CD4-positive, alpha-beta T cell treated with Interleukin-6 at 100 ng/mL for 8 hours (primary cell): ENCODE data around the gene ZNF341.

Source experiments
- DNase-seq: peaks from one replicate; pipeline ENCODE4 v3.0.0-alpha.2; 2020; ENCODE audit warnings: mixed read lengths, low spot score

ZNF341 gene

GRCh38 chr20:33796263-33796906 lies 64.6 kb downstream of the ZNF341 start:
- no peak for DNase-seq

DNA sequence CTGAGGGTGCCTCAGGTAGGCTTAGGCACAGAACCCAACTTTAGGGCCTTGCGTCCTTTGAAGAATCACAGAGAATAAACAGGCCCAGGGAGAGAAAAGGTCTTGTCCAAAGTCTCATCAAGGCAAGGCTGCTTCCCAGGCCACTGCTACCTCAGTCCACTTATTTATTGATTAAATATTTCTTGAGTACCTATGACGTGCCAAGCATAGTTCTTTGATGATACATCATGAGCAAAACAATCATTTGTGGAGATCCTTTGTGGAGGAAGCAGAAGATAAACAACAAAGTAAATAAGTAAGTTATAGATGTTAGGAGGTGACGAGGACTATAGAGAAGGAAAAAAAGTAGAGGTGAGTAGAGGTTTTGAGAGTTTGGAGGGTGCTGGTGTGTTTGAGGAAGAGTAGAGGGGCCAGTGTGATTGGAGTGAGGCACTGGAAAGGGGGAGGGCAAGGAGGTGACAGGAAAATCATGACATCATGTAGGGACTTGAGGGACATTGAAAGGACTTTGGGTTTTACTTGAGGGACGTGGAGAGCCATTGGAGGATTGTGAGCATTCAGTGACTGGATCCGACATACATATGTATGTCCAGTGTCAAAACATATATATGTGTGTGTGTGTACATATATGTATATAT lies 65.2 kb downstream of the ZNF341 start:
- DNase-seq: no peak

GRCh38 chr20:33798444-33798843 lies 66.6 kb downstream of the ZNF341 start:
- no peak for DNase-seq

- no peak for DNase-seq
Measured at GRCh38 chr20:33803921-33804337, 72.1 kb downstream of the ZNF341 start.

GRCh38 chr20:33808388-33808787 lies 76.6 kb downstream of the ZNF341 start:
- no peak for DNase-seq

DNA sequence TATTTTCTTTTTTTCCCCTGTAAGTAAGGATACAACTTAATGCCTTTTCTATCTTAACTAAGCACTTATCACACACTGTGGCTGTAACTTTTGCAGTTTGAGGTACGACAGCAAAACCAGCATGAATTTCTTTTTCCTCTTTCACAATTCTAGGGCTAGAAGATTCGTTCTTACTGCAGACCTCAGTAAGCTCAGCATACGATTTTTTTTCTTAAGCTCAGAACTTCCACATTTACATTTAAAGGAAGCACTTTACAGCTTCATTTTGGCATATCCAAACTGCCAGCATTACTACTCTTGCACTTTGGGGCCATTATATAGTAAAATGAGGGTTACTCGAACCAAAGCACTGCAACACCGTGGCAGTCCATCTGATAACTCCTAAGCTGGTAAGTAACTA lies 78.5 kb downstream of the ZNF341 start:
- no peak for DNase-seq

DNA sequence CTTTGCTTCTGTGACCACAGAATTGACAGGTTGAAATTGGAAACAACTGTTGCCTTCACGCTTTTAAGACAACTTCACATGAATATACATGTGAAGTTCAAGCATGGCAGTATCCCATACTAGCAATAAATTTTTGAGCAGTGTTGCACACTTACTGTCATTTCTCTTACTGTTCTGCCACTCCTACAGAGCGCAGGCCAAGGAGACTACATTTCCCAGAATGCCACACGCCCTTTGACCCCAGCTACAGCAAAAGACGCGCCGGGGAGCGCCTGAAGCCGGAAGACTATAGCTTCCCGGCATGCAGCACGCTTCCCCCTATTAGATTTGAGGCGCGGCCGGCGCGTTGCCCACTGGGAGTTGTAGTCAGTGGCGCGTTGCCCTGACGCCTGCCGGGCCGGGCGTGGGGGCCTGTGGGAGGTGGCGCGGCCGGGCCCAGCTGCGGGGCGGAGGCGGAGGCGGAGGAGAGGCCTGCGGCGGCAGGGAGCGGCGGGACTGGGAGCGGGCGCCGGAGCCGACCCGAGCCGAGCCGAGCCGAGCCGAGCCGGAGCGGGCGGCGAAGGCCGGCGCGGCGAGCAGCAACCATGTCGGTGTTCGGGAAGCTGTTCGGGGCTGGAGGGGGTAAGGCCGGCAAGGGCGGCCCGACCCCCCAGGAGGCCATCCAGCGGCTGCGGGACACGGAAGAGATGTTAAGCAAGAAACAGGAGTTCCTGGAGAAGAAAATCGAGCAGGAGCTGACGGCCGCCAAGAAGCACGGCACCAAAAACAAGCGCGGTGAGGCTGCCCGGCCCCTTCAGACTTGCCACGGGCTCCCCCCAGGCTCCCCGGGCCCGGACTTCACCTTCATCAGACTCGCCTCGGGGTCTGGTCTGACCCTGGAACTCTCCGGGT lies 79.3 kb downstream of the ZNF341 start, which contains the start of gene CHMP4B:
CHMP4B (plus strand) TSS at position 464 of the 891 bp plus-strand sequence; CDS start at position 585, 121 bp downstream.
- DNase-seq: peak; percentile 98

- no peak for DNase-seq
Measured at GRCh38 chr20:33811776-33812151, 80.0 kb downstream of the ZNF341 start.

DNA sequence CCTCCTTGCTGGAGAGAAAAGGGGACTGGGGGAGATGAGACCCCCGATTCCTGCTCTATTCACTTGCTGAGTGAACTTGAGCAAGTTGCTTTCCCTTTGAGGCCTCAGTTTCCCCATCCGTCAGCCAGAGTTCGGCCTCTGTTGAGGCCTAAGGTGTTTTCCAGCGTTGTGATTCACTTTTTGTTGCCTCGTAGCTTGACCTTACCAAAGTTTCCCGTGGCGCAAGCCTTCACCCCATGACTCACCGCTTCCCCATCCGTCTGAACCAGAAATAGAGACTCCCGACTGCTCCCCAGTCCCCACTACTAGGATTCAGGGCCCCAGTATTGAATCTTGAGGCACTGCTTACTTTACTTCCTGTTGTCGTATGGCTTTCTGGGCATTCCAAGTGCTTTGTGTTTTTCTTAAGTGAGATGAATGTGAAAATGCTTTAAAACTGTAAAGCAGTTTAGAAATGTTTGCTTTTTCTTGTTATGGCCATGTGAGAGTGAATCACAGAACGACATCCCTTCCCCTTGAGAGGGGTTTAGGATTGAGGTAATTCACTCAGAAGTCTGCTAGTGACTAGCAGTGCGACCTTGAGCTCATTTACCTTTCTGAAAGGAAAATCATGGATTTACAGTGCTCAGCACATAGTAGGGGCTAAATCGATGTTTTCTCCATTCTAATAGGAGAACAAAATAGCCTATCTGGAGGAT lies 80.5 kb downstream of the ZNF341 start:
- DNase-seq: no peak

- no peak for DNase-seq
Measured at GRCh38 chr20:33812908-33813462, 81.2 kb downstream of the ZNF341 start.

- DNase-seq: no peak
Measured at GRCh38 chr20:33814238-33814712, 82.5 kb downstream of the ZNF341 start.

- DNase-seq: no peak
Measured at GRCh38 chr20:33815671-33816070, 83.9 kb downstream of the ZNF341 start.

- no peak for DNase-seq
Measured at GRCh38 chr20:33816191-33816590, 84.4 kb downstream of the ZNF341 start.

DNA sequence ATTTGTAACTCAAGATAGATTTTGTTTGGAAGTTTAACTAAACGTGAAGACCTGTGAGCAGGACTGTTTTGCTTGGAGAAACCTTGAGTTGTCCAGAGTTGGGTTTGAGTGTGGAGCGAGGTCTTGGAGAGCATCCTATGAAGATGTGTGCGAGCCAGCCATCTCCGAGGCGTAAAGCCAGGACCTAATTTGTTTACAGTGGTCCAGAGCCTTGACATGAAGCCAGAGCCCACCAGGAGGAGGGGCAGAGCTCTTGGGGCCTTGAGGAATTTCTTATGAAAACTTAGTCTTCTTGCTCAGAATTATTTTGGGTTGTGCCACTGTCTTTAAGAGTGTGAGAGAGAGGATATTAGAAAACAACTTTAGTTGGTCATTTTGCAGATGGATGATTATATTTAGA lies 85.6 kb downstream of the ZNF341 start:
- DNase-seq: no peak

DNA sequence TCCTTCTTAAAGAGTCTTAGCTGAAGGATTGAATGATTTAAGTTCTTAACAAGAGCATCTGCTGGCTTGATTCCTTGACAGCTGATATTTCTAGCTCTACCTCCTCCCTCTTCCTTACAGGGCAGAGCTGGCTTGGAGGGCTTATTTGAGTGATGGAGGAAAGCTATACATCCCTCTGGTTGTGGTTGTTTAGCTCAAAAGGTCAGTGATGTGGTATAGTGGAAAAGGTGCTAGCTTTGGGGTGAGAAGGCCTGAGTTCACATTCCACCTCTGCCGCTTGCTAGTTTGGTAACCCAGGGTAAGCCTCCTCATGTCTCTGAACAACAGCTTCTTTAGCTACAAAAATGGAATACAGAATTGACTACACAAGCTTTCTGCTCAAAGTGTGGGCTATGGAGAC lies 87.7 kb downstream of the ZNF341 start:
- no peak for DNase-seq

DNA sequence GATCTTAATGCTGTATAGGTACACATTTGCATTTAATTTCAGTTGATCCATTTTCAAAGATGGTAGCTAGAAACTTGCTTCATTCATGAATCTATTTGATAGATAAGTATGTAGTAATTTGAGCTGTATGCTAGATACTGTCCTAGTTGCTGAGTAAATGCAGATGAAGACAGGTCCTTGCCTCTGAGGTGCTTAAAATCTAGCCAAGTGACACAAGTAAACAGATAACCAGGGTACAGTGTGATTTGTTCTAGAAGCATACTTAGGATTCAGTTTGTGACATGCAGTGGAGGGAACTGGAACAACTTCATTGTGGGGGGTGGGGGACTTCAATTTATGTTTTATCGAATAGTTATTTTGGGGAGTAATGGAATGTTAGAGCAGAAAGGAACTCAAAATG lies 88.6 kb downstream of the ZNF341 start:
- no peak for DNase-seq

DNA sequence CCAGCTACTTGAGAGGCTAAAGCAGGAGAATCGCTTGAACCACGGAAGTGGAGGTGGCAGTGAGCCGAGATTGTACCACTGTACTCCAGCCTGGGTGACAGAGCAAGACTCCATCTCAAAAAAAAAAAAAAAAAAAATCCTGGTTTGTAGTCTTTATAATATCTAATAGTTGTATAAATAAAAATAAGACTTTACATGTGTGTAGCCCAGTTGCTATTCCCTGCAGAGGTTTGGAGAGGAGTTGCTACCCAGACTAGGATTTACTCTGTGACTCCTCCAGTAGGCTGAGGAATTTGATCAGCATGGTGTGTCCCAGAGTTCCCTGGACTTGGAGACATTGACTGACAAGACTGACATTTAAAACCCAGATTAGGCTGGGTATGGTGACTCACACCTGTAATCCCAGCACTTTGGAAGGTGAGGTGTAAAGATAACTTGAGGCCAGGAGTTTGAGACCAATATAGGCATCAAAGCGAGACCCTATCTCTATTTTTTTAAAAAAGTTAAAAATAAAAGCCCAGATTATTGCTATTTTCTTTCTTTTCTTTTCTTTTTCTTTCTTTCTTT lies 89.6 kb downstream of the ZNF341 start:
- no peak for DNase-seq

DNA sequence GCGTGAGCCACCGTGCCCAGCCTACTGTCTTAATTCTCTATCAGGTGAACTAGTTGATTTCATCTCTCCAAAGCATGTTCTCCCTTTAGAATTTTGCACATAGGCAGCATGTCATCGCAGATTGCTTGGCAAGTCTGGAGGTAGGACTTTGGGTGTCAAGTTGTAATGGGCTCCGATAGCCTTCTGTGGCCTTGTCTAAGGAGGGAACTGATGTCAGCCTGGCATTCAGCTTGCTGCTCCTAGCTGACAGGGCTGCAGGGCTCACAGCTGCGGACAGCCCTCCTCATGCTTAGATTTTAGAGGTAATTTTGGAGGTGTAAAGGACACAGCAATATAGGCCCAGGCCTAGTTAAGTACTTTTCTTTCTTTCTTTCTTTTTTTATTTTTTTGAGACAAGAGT lies 90.6 kb downstream of the ZNF341 start:
- no peak for DNase-seq

DNA sequence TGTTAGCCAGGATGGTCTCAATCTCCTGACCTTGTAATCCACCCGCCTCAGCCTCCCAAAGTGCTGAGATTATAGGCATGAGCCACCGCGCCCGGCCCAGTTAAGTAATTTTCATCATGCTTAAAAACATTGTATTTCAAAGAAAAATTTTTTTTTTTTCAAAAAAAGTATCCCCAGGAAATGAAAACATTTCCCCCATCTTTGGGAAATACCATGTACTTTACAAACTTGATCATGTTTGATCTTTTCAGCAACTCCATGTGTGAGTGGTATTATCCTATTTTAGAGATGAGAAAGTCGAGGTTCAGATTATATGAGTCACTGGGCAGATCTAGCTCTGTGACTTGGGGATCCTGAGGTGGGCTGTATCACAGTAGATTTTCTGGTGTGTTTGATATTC lies 91.2 kb downstream of the ZNF341 start:
- no peak for DNase-seq

DNA sequence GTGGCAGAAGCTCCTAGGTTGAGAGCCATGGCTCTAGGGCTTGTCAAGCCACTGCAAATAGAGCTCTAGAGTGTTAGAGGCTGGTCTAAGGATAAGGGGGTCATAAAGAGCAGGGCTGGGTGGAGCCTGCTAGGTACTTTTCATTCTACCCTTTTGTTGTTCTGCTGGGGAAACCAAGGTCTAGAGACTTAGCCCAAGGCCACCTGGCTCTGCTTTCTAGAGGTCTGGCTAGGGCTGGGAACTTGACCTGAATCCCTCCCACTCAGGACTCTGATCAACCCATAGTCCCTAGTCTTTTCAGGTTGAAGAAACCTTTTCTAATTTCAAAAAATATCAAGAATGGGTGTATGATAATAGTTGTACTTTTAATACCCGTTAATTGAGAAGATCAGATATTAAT lies 93.1 kb downstream of the ZNF341 start:
- no peak for DNase-seq
